WTC11 (cell line): Measurements from ENCODE around the gene TMC6. TPM values are rescaled to one million over a fixed set of nuclear protein-coding genes. Genes with fewer than 3 reads are reported as not detected.

Source experiments
- ATAC-seq: fragments of 200-7000 bp; cut with Tn5 transposase; 2 replicates; pipeline ENCODE4 v1.10.0; 2021; ENCODE audit warnings: mild to moderate bottlenecking, moderate library complexity
- CTCF ChIA-PET: fragments of 300-600 bp; sonication (Branson Sonifier 250); formaldehyde crosslinking; loops from one replicate; lab custom pipeline; 2021; ENCODE audit warnings: antibody characterized with exemption; lab: Charles Lee
- POLR2A ChIA-PET: fragments of 350-600 bp; sonication (Branson Sonifier 250); formaldehyde crosslinking; loops from one replicate; lab custom pipeline; 2021; ENCODE audit warnings: antibody characterized with exemption; lab: Charles Lee
- DNase-seq: peaks from one replicate; pipeline ENCODE4 v3.0.0; 2021; ENCODE audit warnings: low spot score
- H3K27ac Mint-ChIP-seq: 2 replicates; pipeline ENCODE4 v1.8.0; 2021; ENCODE audit warnings: mixed read lengths
- H3K27me3 Mint-ChIP-seq: 2 replicates; pipeline ENCODE4 v1.8.0; 2021; ENCODE audit warnings: low read depth, mild to moderate bottlenecking, moderate library complexity, mixed read lengths
- H3K36me3 Mint-ChIP-seq: 2 replicates; pipeline ENCODE4 v1.8.0; 2021; ENCODE audit warnings: mixed read lengths
- H3K4me1 Mint-ChIP-seq: 2 replicates; pipeline ENCODE4 v1.8.0; 2022; ENCODE audit warnings: mixed read lengths
- H3K4me3 Mint-ChIP-seq: 2 replicates; pipeline ENCODE4 v1.8.0; 2021; ENCODE audit warnings: mild to moderate bottlenecking, moderate library complexity, mixed read lengths
- H3K9me3 Mint-ChIP-seq: 2 replicates; pipeline ENCODE4 v1.8.0; 2021; ENCODE audit warnings: mixed read lengths
- ATF2 ChIP-seq: sonication (generic); formaldehyde crosslinking; IDR thresholded peaks from 2 replicates; pipeline ENCODE4 v1.8.1; 2022; ENCODE audit warnings: low read depth, missing genetic modification reagents, borderline replicate concordance
- ESRRA ChIP-seq: sonication (generic); formaldehyde crosslinking; IDR thresholded peaks from 2 replicates; pipeline ENCODE4 v1.8.1; 2022; ENCODE audit warnings: mild to moderate bottlenecking, missing genetic modification reagents, borderline replicate concordance
- IRF2 ChIP-seq: sonication (generic); formaldehyde crosslinking; IDR thresholded peaks from 2 replicates; pipeline ENCODE4 v1.8.0; 2022; ENCODE audit warnings: low read depth, missing genetic modification reagents, borderline replicate concordance
- MAX ChIP-seq: sonication (generic); formaldehyde crosslinking; IDR thresholded peaks from 2 replicates; pipeline ENCODE4 v1.8.0; 2022; ENCODE audit warnings: mild to moderate bottlenecking, missing genetic modification reagents
- MLX ChIP-seq: sonication (generic); formaldehyde crosslinking; IDR thresholded peaks from 2 replicates; pipeline ENCODE4 v1.8.1; 2023; ENCODE audit warnings: mild to moderate bottlenecking, missing genetic modification reagents, moderate library complexity
- MYBL2 ChIP-seq: sonication (generic); formaldehyde crosslinking; IDR thresholded peaks from 2 replicates; pipeline ENCODE4 v1.8.1; 2023; ENCODE audit warnings: mild to moderate bottlenecking, moderate library complexity, missing genetic modification reagents
- NR3C1 ChIP-seq: sonication (generic); formaldehyde crosslinking; conservative IDR thresholded peaks from 2 replicates; pipeline ENCODE4 v1.8.1; 2023; ENCODE audit warnings: low read depth, mild to moderate bottlenecking, missing genetic modification reagents
- PRRX2 ChIP-seq: fragments of 250-450 bp; sonication (Bioruptor Pico); IDR thresholded peaks from 2 replicates; pipeline ENCODE4 v1.8.0; 2021; ENCODE audit warnings: mild to moderate bottlenecking
- SMAD4 ChIP-seq: sonication (generic); formaldehyde crosslinking; IDR thresholded peaks from 2 replicates; pipeline ENCODE4 v1.8.0; 2022; ENCODE audit warnings: mild to moderate bottlenecking, missing genetic modification reagents
- TEAD1 ChIP-seq: sonication (generic); formaldehyde crosslinking; IDR thresholded peaks from 2 replicates; pipeline ENCODE4 v1.8.0; 2022; ENCODE audit warnings: mild to moderate bottlenecking, missing genetic modification reagents
- USF1 ChIP-seq: sonication (generic); formaldehyde crosslinking; IDR thresholded peaks from 2 replicates; pipeline ENCODE4 v1.8.0; 2022; ENCODE audit warnings: mild to moderate bottlenecking, missing genetic modification reagents
- USF2 ChIP-seq: sonication (generic); formaldehyde crosslinking; IDR thresholded peaks from 2 replicates; pipeline ENCODE4 v1.8.1; 2023; ENCODE audit warnings: mild to moderate bottlenecking, missing genetic modification reagents, moderate library complexity
- ZBTB43 ChIP-seq: sonication (generic); formaldehyde crosslinking; IDR thresholded peaks from 2 replicates; pipeline ENCODE4 v1.8.1; 2023; ENCODE audit warnings: mild to moderate bottlenecking, missing genetic modification reagents
- ZMAT4 ChIP-seq: fragments of 250-450 bp; sonication (Bioruptor Pico); IDR thresholded peaks from 2 replicates; pipeline ENCODE4 v1.9.0; 2021; ENCODE audit warnings: mild to moderate bottlenecking
- ZNF121 ChIP-seq: sonication (generic); formaldehyde crosslinking; IDR thresholded peaks from 2 replicates; pipeline ENCODE4 v1.8.0; 2023; ENCODE audit warnings: missing genetic modification reagents
- ZNF396 ChIP-seq: fragments of 250-450 bp; sonication (Bioruptor Pico); IDR thresholded peaks from 2 replicates; pipeline ENCODE4 v1.8.0; 2021; ENCODE audit warnings: mild to moderate bottlenecking, moderate library complexity, borderline replicate concordance
- ZNF512 ChIP-seq: sonication (generic); formaldehyde crosslinking; IDR thresholded peaks from 2 replicates; pipeline ENCODE4 v1.8.1; 2022; ENCODE audit warnings: missing genetic modification reagents, borderline replicate concordance
- ZNF532 ChIP-seq: fragments of 250-450 bp; sonication (Bioruptor Pico); IDR thresholded peaks from 2 replicates; pipeline ENCODE4 v1.9.0; 2021; ENCODE audit warnings: mild to moderate bottlenecking, borderline replicate concordance
- total RNA-seq: library from RNA; stranded (reverse); gene quantifications from 3 replicates; pipeline ENCODE4 v1.2.3, GENCODE V29; 2021

TMC6 gene
- total RNA-seq, 1 experiment from 2014 or later: 120 TPM

GRCh38 chr17:78114831-78115723 lies 13.5 kb downstream of the TMC6 start:
- CTCF ChIA-PET: interaction anchor here (1.0 to 3.5 kb wide), 7 partner anchors 10 to 136 kb away, joined by 3 to 16 read pairs (median 3); no protein-coding TSS in a partner anchor
- Mint-ChIP-seq H3K27ac (no peak overlapping the region), H3K27me3 (no peaks in the 10 kb centered on the region), H3K9me3 (no peaks in the 10 kb centered on the region), H3K4me1 (peaks cover 2% of the 10 kb centered on the region; the same call in 1 of the 2 replicates), H3K4me3 (no peak overlapping the region), H3K36me3 (peaks cover 11% of the 10 kb centered on the region)
- DNase-seq (no peak), ATAC-seq (no peak)
- POLR2A ChIA-PET: no interaction called here
- TF ChIP-seq ZNF512 (CRISPR knock-in tag) (no peak), IRF2 (CRISPR knock-in tag) (no peak), ZBTB43 (no peak), ZNF396 (CRISPR knock-in tag) (no peak), USF2 (no peak), ZNF532 (CRISPR knock-in tag) (no peak), SMAD4 (CRISPR knock-in tag) (no peak)

- peak overlapping the region; percentile 78 for H3K27ac Mint-ChIP-seq
- H3K27me3 Mint-ChIP-seq: no peaks in the 10 kb centered on the region
- POLR2A ChIA-PET: no interaction called here
- peaks cover 2% of the 10 kb centered on the region; the same call in 1 of the 2 replicates for H3K4me1 Mint-ChIP-seq
- CTCF ChIA-PET: interaction anchor here (1.0 to 4.2 kb wide), 8 partner anchors 11 to 62 kb away, joined by 3 to 19 read pairs (median 4); no protein-coding TSS in a partner anchor
- peaks cover 11% of the 10 kb centered on the region for H3K36me3 Mint-ChIP-seq
- H3K9me3 Mint-ChIP-seq: no peaks in the 10 kb centered on the region
- no peak for ATAC-seq
- no peak for DNase-seq
- H3K4me3 Mint-ChIP-seq: no peak overlapping the region
- TF ChIP-seq ATF2 (CRISPR knock-in tag) (no peak), TEAD1 (CRISPR knock-in tag) (no peak), ZMAT4 (no peak), MYBL2 (no peak), NR3C1 (CRISPR knock-in tag) (no peak), ESRRA (CRISPR knock-in tag) (no peak), MLX (CRISPR knock-in tag) (no peak), PRRX2 (CRISPR knock-in tag) (no peak), ZNF121 (no peak), IRF2 (CRISPR knock-in tag) (no peak), USF1 (CRISPR knock-in tag) (no peak), SMAD4 (CRISPR knock-in tag) (no peak), MAX (CRISPR knock-in tag) (no peak)
These were observed 14.5 kb downstream of the TMC6 start for GRCh38 chr17:78113804-78114785.
